SU-DHL-6 (cell line): ENCODE results near the gene POLR2A.

ENCODE experiments used
- H2AFZ ChIP-seq: fragments of 200-600 bp; sonication (generic); 2 replicates; pipeline ENCODE4 v1.6.1; 2014; ENCODE audit warnings: low read depth, mild to moderate bottlenecking, moderate library complexity, mixed read lengths, antibody characterized with exemption, low read length; ENCODE audit not compliant: severe bottlenecking
- H3F3A ChIP-seq: fragments of 200-600 bp; shearing (Covaris generic); 2 replicates; pipeline ENCODE4 v1.6.0; 2016; ENCODE audit warnings: antibody characterized with exemption, mild to moderate bottlenecking; ENCODE audit not compliant: insufficient read depth
- H3K27ac ChIP-seq: fragments of 200-600 bp; sonication (generic); 2 replicates; pipeline ENCODE4 v1.5.1; 2016; ENCODE audit warnings: low read depth, mild to moderate bottlenecking, low read length, moderate library complexity, mixed read lengths
- H3K27me3 ChIP-seq: fragments of 200-600 bp; sonication (generic), shearing (Covaris generic); 2 replicates; pipeline ENCODE4 v1.6.0; 2014; ENCODE audit warnings: mild to moderate bottlenecking, low read length
- H3K36me3 ChIP-seq: fragments of 200-600 bp; sonication (generic); 2 replicates; pipeline ENCODE4 v1.6.1; 2014; ENCODE audit warnings: mild to moderate bottlenecking, low read length, mixed read lengths
- H3K4me2 ChIP-seq: fragments of 300-600, 200-600 bp; shearing (Covaris generic), sonication (generic); 2 replicates; pipeline ENCODE4 v1.6.0; 2014; ENCODE audit warnings: low read length, low read depth, mild to moderate bottlenecking; ENCODE audit not compliant: poor library complexity, severe bottlenecking
- H3K4me3 ChIP-seq: fragments of 200-600 bp; sonication (generic); 2 replicates; pipeline ENCODE4 v1.5.1; 2014; ENCODE audit warnings: antibody characterized with exemption, low read length, mild to moderate bottlenecking, mixed read lengths; ENCODE audit not compliant: insufficient read depth, poor library complexity, severe bottlenecking
- H3K79me2 ChIP-seq: fragments of 200-600 bp; sonication (generic); 2 replicates; pipeline ENCODE4 v1.6.1; 2014; ENCODE audit warnings: mild to moderate bottlenecking, low read length, moderate library complexity; ENCODE audit not compliant: insufficient read depth
- H3K9ac ChIP-seq: fragments of 200-600 bp; sonication (generic); 2 replicates; pipeline ENCODE4 v1.7.0; 2014; ENCODE audit warnings: mild to moderate bottlenecking, low read length
- H3K9me2 ChIP-seq: fragments of 200-600 bp; sonication (generic); replicated peaks from 2 replicates; pipeline ENCODE4 v1.6.1; 2014; ENCODE audit warnings: low read length; ENCODE audit not compliant: insufficient read depth
- H3K9me3 ChIP-seq: fragments of 200-600 bp; sonication (generic); 2 replicates; pipeline ENCODE4 v1.6.1; 2014; ENCODE audit warnings: low read length, mixed read lengths; ENCODE audit not compliant: insufficient read depth
- H4K20me1 ChIP-seq: fragments of 200-600 bp; sonication (generic); 2 replicates; pipeline ENCODE4 v1.6.1; 2014; ENCODE audit warnings: low read depth, mild to moderate bottlenecking, antibody characterized with exemption, low read length, moderate library complexity, mixed read lengths
- CTCF ChIP-seq: fragments of 200-600 bp; sonication (generic); IDR thresholded peaks from one replicate; pipeline ENCODE4 v1.5.1; 2017; ENCODE audit warnings: antibody characterized with exemption, mild to moderate bottlenecking, low read length, moderate library complexity; ENCODE audit not compliant: insufficient read depth, poor library complexity, severe bottlenecking
- EZH2phosphoT487 ChIP-seq: fragments of 200-600 bp; sonication (generic), shearing (Covaris generic); conservative IDR thresholded peaks from 2 replicates; pipeline ENCODE4 v1.6.1; 2018; ENCODE audit warnings: mild to moderate bottlenecking, antibody characterized with exemption, low read length, moderate library complexity, mixed read lengths

POLR2A gene

DNA sequence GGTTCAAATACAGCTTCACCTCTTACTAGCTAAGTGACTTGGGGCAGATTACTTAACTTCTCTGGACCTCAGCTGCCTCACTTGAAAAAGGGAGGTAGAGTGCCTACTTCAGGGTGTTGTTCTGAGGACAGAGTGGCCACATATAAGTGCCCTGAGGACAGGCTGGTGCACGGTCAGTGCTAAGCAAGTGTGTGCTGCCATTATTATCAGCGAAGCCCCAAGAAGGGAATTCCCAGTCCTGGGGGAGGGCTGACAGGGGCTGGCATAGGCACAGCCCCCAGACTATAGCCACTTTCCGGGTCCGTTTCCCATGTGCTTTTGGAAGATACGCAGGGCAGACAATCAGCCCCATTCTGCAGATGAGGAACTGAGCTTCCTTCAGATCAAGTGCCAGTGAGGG, 7.2 kb upstream of the POLR2A start:
- H3K4me3 ChIP-seq = no peak overlapping the region
- H2AFZ ChIP-seq = no peak overlapping the region
- no peaks in the 10 kb centered on the region for H3K27me3 ChIP-seq
- H4K20me1 ChIP-seq = no peaks in the 10 kb centered on the region
- H3F3A ChIP-seq = no peaks in the 10 kb centered on the region
- TF ChIP-seq EZH2phosphoT487 (no peak), CTCF (no peak)
- H3K9me3 ChIP-seq = no peaks in the 10 kb centered on the region
- no peak overlapping the region for H3K27ac ChIP-seq
- H3K9me2 ChIP-seq = no peaks in the 10 kb centered on the region
- no peak overlapping the region for H3K4me2 ChIP-seq
- no peak overlapping the region for H3K9ac ChIP-seq
- no peaks in the 10 kb centered on the region for H3K36me3 ChIP-seq
- H3K79me2 ChIP-seq = no peaks in the 10 kb centered on the region

- TF ChIP-seq EZH2phosphoT487 (no peak), CTCF (no peak)
- Histone ChIP-seq H3K4me2 (no peak overlapping the region), H3K9ac (no peak overlapping the region), H3K9me3 (no peaks in the 10 kb centered on the region), H3K79me2 (no peaks in the 10 kb centered on the region), H2AFZ (no peak overlapping the region), H3K9me2 (no peaks in the 10 kb centered on the region), H3K27ac (no peak overlapping the region), H3K27me3 (no peaks in the 10 kb centered on the region), H3F3A (no peaks in the 10 kb centered on the region), H3K4me3 (no peak overlapping the region), H4K20me1 (no peaks in the 10 kb centered on the region), H3K36me3 (no peaks in the 10 kb centered on the region)
Measured at GRCh38 chr17:7477392-7478275, 6.5 kb upstream of the POLR2A start.

- Histone ChIP-seq H3K27ac (no peak overlapping the region), H3K4me3 (peak overlapping the region; percentile 32), H3K9me2 (no peaks in the 10 kb centered on the region), H3K4me2 (peak overlapping the region; percentile 39), H3K36me3 (no peaks in the 10 kb centered on the region), H3K79me2 (no peaks in the 10 kb centered on the region), H3K9ac (peak overlapping the region; percentile 43), H2AFZ (peak overlapping the region; percentile 26), H4K20me1 (no peaks in the 10 kb centered on the region), H3K9me3 (no peaks in the 10 kb centered on the region), H3K27me3 (no peaks in the 10 kb centered on the region), H3F3A (no peaks in the 10 kb centered on the region)
- TF ChIP-seq CTCF = no peak
- no peak for TF ChIP-seq EZH2phosphoT487
Measured at GRCh38 chr17:7478276-7479212, 5.6 kb upstream of the POLR2A start.
